Measurements from ENCODE around the gene ATXN7L3.

DNA sequence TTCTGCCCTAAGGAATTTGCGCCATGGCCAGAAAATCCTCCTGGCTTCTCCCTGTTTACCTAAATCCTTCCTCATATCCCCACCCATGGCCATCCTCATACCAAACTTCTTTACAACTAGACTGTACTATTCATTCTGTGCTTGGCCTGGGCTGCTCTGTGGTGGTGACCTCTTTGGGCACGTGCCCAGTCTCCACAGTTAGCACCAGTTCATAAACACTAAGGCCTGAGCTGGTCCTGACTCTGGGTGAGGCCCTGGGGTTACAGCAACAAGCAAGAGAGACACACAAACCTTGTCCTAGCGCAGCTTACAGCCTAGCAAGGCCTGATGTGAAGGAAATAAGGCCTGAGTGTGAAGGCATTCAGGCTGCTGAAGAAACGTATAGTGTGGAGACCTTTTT is 3.1 kb upstream of the ATXN7L3 start:
- TF ChIP-seq, protein P1, sequence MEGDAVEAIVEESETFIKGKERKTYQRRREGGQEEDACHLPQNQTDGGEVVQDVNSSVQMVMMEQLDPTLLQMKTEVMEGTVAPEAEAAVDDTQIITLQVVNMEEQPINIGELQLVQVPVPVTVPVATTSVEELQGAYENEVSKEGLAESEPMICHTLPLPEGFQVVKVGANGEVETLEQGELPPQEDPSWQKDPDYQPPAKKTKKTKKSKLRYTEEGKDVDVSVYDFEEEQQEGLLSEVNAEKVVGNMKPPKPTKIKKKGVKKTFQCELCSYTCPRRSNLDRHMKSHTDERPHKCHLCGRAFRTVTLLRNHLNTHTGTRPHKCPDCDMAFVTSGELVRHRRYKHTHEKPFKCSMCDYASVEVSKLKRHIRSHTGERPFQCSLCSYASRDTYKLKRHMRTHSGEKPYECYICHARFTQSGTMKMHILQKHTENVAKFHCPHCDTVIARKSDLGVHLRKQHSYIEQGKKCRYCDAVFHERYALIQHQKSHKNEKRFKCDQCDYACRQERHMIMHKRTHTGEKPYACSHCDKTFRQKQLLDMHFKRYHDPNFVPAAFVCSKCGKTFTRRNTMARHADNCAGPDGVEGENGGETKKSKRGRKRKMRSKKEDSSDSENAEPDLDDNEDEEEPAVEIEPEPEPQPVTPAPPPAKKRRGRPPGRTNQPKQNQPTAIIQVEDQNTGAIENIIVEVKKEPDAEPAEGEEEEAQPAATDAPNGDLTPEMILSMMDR (IDR thresholded peaks at IDR 0.05; ENCODE audit: borderline replicate concordance, extremely low read depth, low read length, poor library complexity, severe bottlenecking), result no peak
- no peak for TF ChIP-seq EZH2 (IDR thresholded peaks at IDR 0.05; ENCODE audit: borderline replicate concordance, low read depth, low read length, severe bottlenecking)

Measured in DND-41 (cell line).